GM21529 (cell line): ENCODE results near the gene KRTAP27-1.

Source experiments
- ATAC-seq: cut with Tn5 transposase; IDR thresholded peaks from one replicate; pipeline ENCODE4 v1.9.1; 2021; ENCODE audit not compliant: unreplicated experiment

KRTAP27-1 gene

GRCh38 chr21:30337276-30337744 lies at the start of gene KRTAP27-1:
KRTAP27-1 (minus strand) TSS chr21:30337694; CDS start chr21:30337668, 26 bp downstream.
- no peak for ATAC-seq

- ATAC-seq: no peak
Observed at GRCh38 chr21:30382201-30382600, 44.7 kb upstream of the KRTAP27-1 start.

GRCh38 chr21:30372139-30372770 lies 34.8 kb upstream of the KRTAP27-1 start, which contains the start of gene KRTAP13-2:
KRTAP13-2 (minus strand) TSS chr21:30372271; CDS start chr21:30372213, 58 bp downstream.
- ATAC-seq: no peak

GRCh38 chr21:30355906-30356305 lies 18.4 kb upstream of the KRTAP27-1 start:
- no peak for ATAC-seq

- ATAC-seq: no peak
Observed at GRCh38 chr21:30354308-30355005, 17.0 kb upstream of the KRTAP27-1 start.

GRCh38 chr21:30351534-30351933 lies 14.0 kb upstream of the KRTAP27-1 start:
- no peak for ATAC-seq

- ATAC-seq: no peak
Observed at GRCh38 chr21:30349572-30349971, 12.1 kb upstream of the KRTAP27-1 start.

GRCh38 chr21:30348506-30348905 lies 11.0 kb upstream of the KRTAP27-1 start, which contains the start of gene KRTAP23-1:
KRTAP23-1 (minus strand) TSS chr21:30348606; CDS start chr21:30348606, 0 bp downstream.
- no peak for ATAC-seq

- no peak for ATAC-seq
Observed at GRCh38 chr21:30345014-30345413, 7.5 kb upstream of the KRTAP27-1 start.

- ATAC-seq: no peak
Observed at GRCh38 chr21:30340714-30341573, 3.5 kb upstream of the KRTAP27-1 start.

GRCh38 chr21:30338717-30339116 lies 1.2 kb upstream of the KRTAP27-1 start:
- no peak for ATAC-seq

GRCh38 chr21:30337772-30338171 lies 278 bp upstream of the KRTAP27-1 start:
- ATAC-seq: no peak

- no peak for ATAC-seq
Observed at GRCh38 chr21:30336596-30336995, 898 bp downstream of the KRTAP27-1 start.

- ATAC-seq: no peak
Observed at GRCh38 chr21:30333736-30334135, 3.8 kb downstream of the KRTAP27-1 start.

- ATAC-seq: no peak
Observed at GRCh38 chr21:30332681-30333080, 4.8 kb downstream of the KRTAP27-1 start.

- ATAC-seq: no peak
Observed at GRCh38 chr21:30329203-30329875, 8.2 kb downstream of the KRTAP27-1 start.

- no peak for ATAC-seq
Observed at GRCh38 chr21:30326390-30326789, 11.1 kb downstream of the KRTAP27-1 start.

- no peak for ATAC-seq
Observed at GRCh38 chr21:30320215-30320614, 17.3 kb downstream of the KRTAP27-1 start, which contains the start of gene KRTAP26-1. KRTAP26-1 (minus strand) TSS chr21:30320315; CDS start chr21:30320035, 280 bp downstream.

GRCh38 chr21:30315701-30316100 lies 21.8 kb downstream of the KRTAP27-1 start:
- ATAC-seq: no peak

GRCh38 chr21:30306884-30307283 lies 30.6 kb downstream of the KRTAP27-1 start:
- ATAC-seq: no peak

- ATAC-seq: no peak
Observed at GRCh38 chr21:30305136-30305535, 32.4 kb downstream of the KRTAP27-1 start.
